ENCODE data around the gene SSR4.

- TF ChIP-seq EZH2phosphoT487 (IDR thresholded peaks at IDR 0.05; ENCODE audit: low read depth, severe bottlenecking, unreplicated experiment) (no peak), CTCF (IDR thresholded peaks at IDR 0.05; ENCODE audit: poor library complexity) (no peak)
These were observed 4.8 kb upstream of the SSR4 start for GRCh38 chrX:153789654-153790053.

All from hepatocyte (in vitro differentiated cells).